T-cell (primary cell): ENCODE measurements around the gene FAM216B. TPM values are rescaled to one million over a fixed set of nuclear protein-coding genes. Genes with fewer than 3 reads are reported as not detected.

Experiments used
- ATAC-seq, 4 experiments: fragments of 200-7000 bp in 3 of 4; fragments of 150-1000 bp in 1 of 4; cut with Tn5 transposase; replicated peaks in 1 of 4; 1 replicate in 3 of 4; 2 replicates in 1 of 4; pipeline ENCODE4 v1.10.0; 2021; ENCODE audit warnings: moderate library complexity in 3 of 4, mild to moderate bottlenecking in 2 of 4, moderate number of reproducible peaks in 1 of 4
- CTCF ChIA-PET, 2 donors: fragments of 300-600 bp; sonication (Branson Sonifier 250); formaldehyde crosslinking; loops; one replicate each; lab custom pipeline; 2022; ENCODE audit warnings: antibody characterized with exemption in 2 of 2; lab: Charles Lee
- POLR2A ChIA-PET, 2 donors: fragments of 300-600 bp; sonication (Branson Sonifier 250); formaldehyde crosslinking; loops; one replicate each; lab custom pipeline; 2022; ENCODE audit warnings: antibody characterized with exemption in 2 of 2; lab: Charles Lee
- DNase-seq, 35 experiments: peaks; one replicate each; pipeline versions ENCODE4 v3.0.0 to v3.0.0-alpha.2; 2013 to 2023
- H3K27ac ChIP-seq: one replicate; pipeline ENCODE4 v1.5.1; 2013; ENCODE audit warnings: low read length
- H3K27me3 ChIP-seq, 2 experiments: replicated peaks in 1 of 2; 1 replicate in 1 of 2; 2 replicates in 1 of 2; pipeline versions ENCODE4 v1.6.1 to v1.7.0; 2013; ENCODE audit warnings: low read length in 1 of 2, mixed read lengths in 1 of 2; ENCODE audit not compliant: control insufficient read depth in 2 of 2, insufficient read depth in 2 of 2; ENCODE audit errors: extremely low read depth in 1 of 2
- H3K36me3 ChIP-seq, 2 donors: 1 replicate in 1 of 2; 2 replicates in 1 of 2; pipeline versions ENCODE4 v1.6.1 to v1.7.0; 2013; ENCODE audit warnings: low read length in 1 of 2; ENCODE audit not compliant: control insufficient read depth in 2 of 2, insufficient read depth in 1 of 2; ENCODE audit errors: extremely low read depth in 1 of 2
- H3K4me1 ChIP-seq, 2 experiments: 1 replicate in 1 of 2; 2 replicates in 1 of 2; pipeline versions ENCODE4 v1.6.1 to v1.7.0; 2013; ENCODE audit warnings: low read length in 2 of 2, mixed read lengths in 1 of 2; ENCODE audit not compliant: insufficient read depth in 2 of 2, control insufficient read depth in 1 of 2; ENCODE audit errors: extremely low read depth in 1 of 2
- H3K4me3 ChIP-seq, 2 donors: 1 replicate in 1 of 2; 2 replicates in 1 of 2; pipeline versions ENCODE4 v1.5.1 to v1.7.0; 2013; ENCODE audit warnings: mild to moderate bottlenecking in 2 of 2, low read length in 1 of 2, moderate library complexity in 1 of 2; ENCODE audit not compliant: control insufficient read depth in 1 of 2; ENCODE audit errors: extremely low read depth in 1 of 2
- H3K9me3 ChIP-seq: 2 replicates; pipeline ENCODE4 v1.7.0; 2013
- H3K27ac Mint-ChIP-seq, 2 donors: one replicate each; pipeline ENCODE4 v1.8.0; 2020 to 2021; ENCODE audit warnings: mild to moderate bottlenecking in 2 of 2, mixed read lengths in 2 of 2
- H3K27me3 Mint-ChIP-seq, 2 donors: one replicate each; pipeline ENCODE4 v1.8.0; 2021 to 2022; ENCODE audit warnings: mixed read lengths in 2 of 2
- H3K36me3 Mint-ChIP-seq: one replicate; pipeline ENCODE4 v1.8.0; 2021; ENCODE audit warnings: mixed read lengths
- H3K4me1 Mint-ChIP-seq, 3 donors: one replicate each; pipeline ENCODE4 v1.8.0; 2020 to 2022; ENCODE audit warnings: mixed read lengths in 3 of 3, mild to moderate bottlenecking in 1 of 3
- H3K4me3 Mint-ChIP-seq, 3 donors: one replicate each; pipeline ENCODE4 v1.8.0; 2020 to 2022; ENCODE audit warnings: mild to moderate bottlenecking in 3 of 3, mixed read lengths in 3 of 3, moderate library complexity in 3 of 3
- H3K9me3 Mint-ChIP-seq, 3 donors: one replicate each; pipeline ENCODE4 v1.8.0; 2020 to 2022; ENCODE audit warnings: mixed read lengths in 3 of 3
- WGBS: methylation state at CpG from one replicate; pipeline ENCODE4 v1.1.5; 2013; ENCODE audit warnings: missing lambda C conversion rate; ENCODE audit not compliant: insufficient coverage; 5-methylcytosine and 5-hydroxymethylcytosine counted together
- total RNA-seq, 35 experiments: library from RNA in 6 of 35; stranded (reverse) in 6 of 35; fragments of 120-200 nt in 1 of 35; gene quantifications; one replicate each; pipeline versions ENCODE4 v1.2.1 to v1.2.4 and lab custom pipeline; 2013 to 2026

FAM216B gene
- total RNA-seq, 5 donors from 2014 or later (not counting 1 experiment from before 2014, with no cell fraction given) = not detected

DNA sequence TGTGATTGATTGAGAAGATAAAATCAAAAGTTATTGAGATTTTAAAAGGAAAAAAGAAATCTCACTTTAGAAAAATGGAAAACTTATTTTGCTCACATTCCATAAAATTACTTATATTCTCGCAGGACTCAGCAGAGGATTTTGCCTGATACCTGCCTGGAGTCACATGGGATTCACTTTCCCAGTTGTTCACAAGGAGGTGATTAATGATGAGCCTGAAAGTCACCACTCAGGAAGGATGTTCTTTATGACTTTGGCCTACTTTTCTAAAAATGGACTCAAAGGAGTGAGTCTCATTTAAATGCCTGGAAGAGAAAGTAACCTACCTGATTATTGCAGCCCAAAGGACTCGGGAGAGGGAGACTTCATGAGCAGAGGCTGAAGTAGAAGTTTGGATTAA is 34.5 kb upstream of the FAM216B start:
- POLR2A ChIA-PET = no interaction called here
- no peaks in the 10 kb centered on the region for H3K36me3 ChIP-seq
- H3K27ac ChIP-seq = no peak overlapping the region
- DNase-seq (no peak), ATAC-seq (no peak)
- H3K9me3 Mint-ChIP-seq = no peaks in the 10 kb centered on the region
- no peak overlapping the region for H3K4me3 ChIP-seq
- CTCF ChIA-PET = no interaction called here
- no peaks in the 10 kb centered on the region for H3K36me3 Mint-ChIP-seq
- no peaks in the 10 kb centered on the region for H3K4me1 Mint-ChIP-seq
- no peak overlapping the region for H3K27ac Mint-ChIP-seq
- no peaks in the 10 kb centered on the region for H3K4me1 ChIP-seq
- peaks cover 0 to 13% of the 10 kb centered on the region in 2 experiments for H3K27me3 ChIP-seq
- H3K4me3 Mint-ChIP-seq = no peak overlapping the region
- peaks cover 2 to 11% of the 10 kb centered on the region in 2 donors for H3K27me3 Mint-ChIP-seq
- H3K9me3 ChIP-seq = no peaks in the 10 kb centered on the region
- WGBS = no CpG with 5 or more reads among the region's 2 CpGs

GRCh38 chr13:42747399-42747873 is 33.9 kb upstream of the FAM216B start:
- DNase-seq (no peak), ATAC-seq (no peak)
- Histone ChIP-seq H3K4me3 (no peak overlapping the region), H3K4me1 (no peaks in the 10 kb centered on the region), H3K9me3 (no peaks in the 10 kb centered on the region), H3K36me3 (no peaks in the 10 kb centered on the region), H3K27ac (no peak overlapping the region), H3K27me3 (peaks cover 0 to 13% of the 10 kb centered on the region in 2 experiments)
- H3K4me3 Mint-ChIP-seq = no peak overlapping the region
- H3K36me3 Mint-ChIP-seq = no peaks in the 10 kb centered on the region
- no peaks in the 10 kb centered on the region for H3K4me1 Mint-ChIP-seq
- WGBS = no CpG with 5 or more reads among the region's 4 CpGs
- CTCF ChIA-PET = no interaction called here
- H3K27me3 Mint-ChIP-seq = peaks cover 2 to 9% of the 10 kb centered on the region in 2 donors
- no peaks in the 10 kb centered on the region for H3K9me3 Mint-ChIP-seq
- H3K27ac Mint-ChIP-seq = no peak overlapping the region
- POLR2A ChIA-PET = interaction anchor here in 1 of 2 donors (0.6 kb wide), 1 partner anchor 152 kb away, joined by 3 read pairs; no protein-coding TSS in a partner anchor

DNA sequence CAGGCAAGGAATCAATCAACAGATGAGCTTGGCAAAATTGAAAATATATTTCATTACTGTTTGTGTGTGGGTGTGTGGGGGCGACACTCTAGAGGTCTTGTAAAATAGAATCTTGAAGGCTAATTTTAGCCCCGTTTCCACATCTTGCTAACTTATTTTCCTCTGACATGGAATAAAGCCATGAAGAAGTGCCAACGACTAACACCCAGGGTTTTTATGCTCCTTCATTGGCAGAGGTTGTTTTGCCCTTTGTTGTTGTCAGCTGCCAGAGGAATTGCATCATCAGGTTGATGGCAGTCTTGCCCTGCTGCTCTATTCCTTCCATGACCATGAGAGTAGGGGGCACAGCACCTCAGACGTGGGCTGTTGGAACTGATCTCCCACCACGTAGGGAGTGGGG is 30.6 kb upstream of the FAM216B start:
- no peaks in the 10 kb centered on the region for H3K9me3 ChIP-seq
- H3K27me3 Mint-ChIP-seq = peaks cover 2 to 9% of the 10 kb centered on the region in 2 donors
- H3K27ac ChIP-seq = no peak overlapping the region
- no peaks in the 10 kb centered on the region for H3K4me1 ChIP-seq
- no peak overlapping the region for H3K27ac Mint-ChIP-seq
- POLR2A ChIA-PET = no interaction called here
- H3K9me3 Mint-ChIP-seq = no peaks in the 10 kb centered on the region
- ATAC-seq (no peak), DNase-seq (no peak)
- no peak overlapping the region for H3K4me3 Mint-ChIP-seq
- CTCF ChIA-PET = no interaction called here
- no peaks in the 10 kb centered on the region for H3K4me1 Mint-ChIP-seq
- WGBS = 73% methylated on average over 3 of the region's 5 CpGs
- no peak overlapping the region for H3K4me3 ChIP-seq
- H3K36me3 ChIP-seq = no peaks in the 10 kb centered on the region
- peaks cover 0 to 4% of the 10 kb centered on the region in 2 experiments for H3K27me3 ChIP-seq
- H3K36me3 Mint-ChIP-seq = no peaks in the 10 kb centered on the region

GRCh38 chr13:42751693-42752092 is 29.7 kb upstream of the FAM216B start:
- CTCF ChIA-PET = no interaction called here
- H3K27ac ChIP-seq = no peak overlapping the region
- DNase-seq (no peak), ATAC-seq (no peak)
- no peaks in the 10 kb centered on the region for H3K27me3 ChIP-seq
- Mint-ChIP-seq H3K4me1 (no peaks in the 10 kb centered on the region), H3K4me3 (no peak overlapping the region), H3K27ac (no peak overlapping the region), H3K9me3 (no peaks in the 10 kb centered on the region), H3K36me3 (no peaks in the 10 kb centered on the region), H3K27me3 (peaks cover 0 to 9% of the 10 kb centered on the region in 2 donors)
- H3K4me3 ChIP-seq = no peak overlapping the region
- WGBS = no CpG with 5 or more reads among the region's 3 CpGs
- no peaks in the 10 kb centered on the region for H3K36me3 ChIP-seq
- POLR2A ChIA-PET = no interaction called here
- no peaks in the 10 kb centered on the region for H3K9me3 ChIP-seq
- no peaks in the 10 kb centered on the region for H3K4me1 ChIP-seq

- Histone ChIP-seq H3K4me3 (no peak overlapping the region), H3K36me3 (no peaks in the 10 kb centered on the region), H3K27ac (no peak overlapping the region), H3K9me3 (no peaks in the 10 kb centered on the region), H3K27me3 (no peaks in the 10 kb centered on the region), H3K4me1 (no peaks in the 10 kb centered on the region)
- Mint-ChIP-seq H3K36me3 (no peaks in the 10 kb centered on the region), H3K27me3 (peaks cover 0 to 9% of the 10 kb centered on the region in 2 donors), H3K4me1 (no peaks in the 10 kb centered on the region), H3K27ac (no peak overlapping the region), H3K4me3 (no peak overlapping the region), H3K9me3 (peaks cover 0 to 3% (median 0%) of the 10 kb centered on the region in 3 donors)
- 95% methylated on average over 2 of the region's 2 CpGs for WGBS
- no peak for DNase-seq
- CTCF ChIA-PET = no interaction called here
- ATAC-seq = peak in 1 of 4 experiments; percentile 9
- POLR2A ChIA-PET = interaction anchor here in 1 of 2 donors (0.6 kb wide), 1 partner anchor 193 kb away, joined by 4 read pairs; no protein-coding TSS in a partner anchor
Observed at GRCh38 chr13:42752731-42753130, 28.7 kb upstream of the FAM216B start.

DNA sequence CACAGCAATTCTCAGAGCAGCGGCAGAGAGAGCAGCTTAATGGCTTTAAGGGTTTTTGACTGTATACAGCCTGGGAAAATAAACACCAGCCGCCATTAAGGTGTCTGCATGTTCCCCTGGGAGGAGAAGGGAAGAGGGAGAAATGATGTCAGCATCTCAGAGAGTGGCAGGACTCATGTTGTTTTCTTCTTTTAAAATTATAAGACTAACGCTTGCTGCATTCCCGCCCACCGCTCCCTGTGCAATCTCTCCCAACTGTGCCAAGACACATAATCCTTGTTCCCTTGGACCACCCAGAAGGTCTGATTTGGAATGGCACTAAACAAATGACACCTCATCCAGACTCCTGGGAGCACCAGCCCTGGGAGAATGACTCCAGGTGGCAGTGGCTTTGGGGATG is 27.7 kb upstream of the FAM216B start:
- DNase-seq (no peak), ATAC-seq (no peak)
- Histone ChIP-seq H3K27me3 (no peaks in the 10 kb centered on the region), H3K4me1 (no peaks in the 10 kb centered on the region), H3K4me3 (no peak overlapping the region), H3K27ac (no peak overlapping the region), H3K36me3 (no peaks in the 10 kb centered on the region), H3K9me3 (no peaks in the 10 kb centered on the region)
- Mint-ChIP-seq H3K27me3 (peaks cover 0 to 11% of the 10 kb centered on the region in 2 donors), H3K9me3 (peaks cover 0 to 3% (median 0%) of the 10 kb centered on the region in 3 donors), H3K36me3 (no peaks in the 10 kb centered on the region), H3K27ac (no peak overlapping the region), H3K4me3 (no peak overlapping the region), H3K4me1 (no peaks in the 10 kb centered on the region)
- CTCF ChIA-PET = no interaction called here
- 80% methylated on average over 1 of the region's 5 CpGs for WGBS
- POLR2A ChIA-PET = no interaction called here
